ENCODE measurements around the gene USP20.
A peak's percentile ranks its signal among the peaks of the same experiment; 100 is the strongest.

The USP20 gene

GRCh38 chr9:129823935-129824601 is 11.2 kb upstream of the USP20 start, which contains the start of gene TOR1A:
Gene TOR1A (minus strand): TSS chr9:129824136. CDS start chr9:129824085, 51 bp downstream.
- DNase-seq (ENCODE audit: low read depth): peak; percentile 89

GRCh38 chr9:129826344-129826743 is 8.9 kb upstream of the USP20 start:
- no peak for DNase-seq (ENCODE audit: low read depth)

- DNase-seq (ENCODE audit: low read depth): no peak
These were observed 8.5 kb upstream of the USP20 start for GRCh38 chr9:129826759-129827158.

- no peak for DNase-seq (ENCODE audit: low read depth)
These were observed 7.2 kb upstream of the USP20 start for GRCh38 chr9:129828051-129828450.

GRCh38 chr9:129828969-129829368 is 6.3 kb upstream of the USP20 start:
- DNase-seq (ENCODE audit: low read depth): no peak

GRCh38 chr9:129832982-129833381 is 2.3 kb upstream of the USP20 start:
- no peak for DNase-seq (ENCODE audit: low read depth)

- DNase-seq (ENCODE audit: low read depth): no peak
These were observed 650 bp upstream of the USP20 start for GRCh38 chr9:129834489-129835127.

GRCh38 chr9:129835860-129836223 is 584 bp downstream of the USP20 start:
- DNase-seq (ENCODE audit: low read depth): no peak

- DNase-seq (ENCODE audit: low read depth): no peak
These were observed 1.2 kb downstream of the USP20 start for GRCh38 chr9:129836311-129837007.

- peak; percentile 85 for DNase-seq (ENCODE audit: low read depth)
These were observed 3.5 kb downstream of the USP20 start for GRCh38 chr9:129838707-129839259.

- DNase-seq (ENCODE audit: low read depth): no peak
These were observed 4.2 kb downstream of the USP20 start for GRCh38 chr9:129839324-129840023.

- DNase-seq (ENCODE audit: low read depth): no peak
These were observed 4.8 kb downstream of the USP20 start for GRCh38 chr9:129840034-129840433.

GRCh38 chr9:129841071-129841470 is 5.8 kb downstream of the USP20 start:
- no peak for DNase-seq (ENCODE audit: low read depth)

GRCh38 chr9:129845373-129845772 is 10.1 kb downstream of the USP20 start:
- DNase-seq (ENCODE audit: low read depth): no peak

GRCh38 chr9:129848712-129849441 is 13.6 kb downstream of the USP20 start:
- DNase-seq (ENCODE audit: low read depth): no peak

- no peak for DNase-seq (ENCODE audit: low read depth)
These were observed 14.6 kb downstream of the USP20 start for GRCh38 chr9:129849901-129850300.

- DNase-seq (ENCODE audit: low read depth): no peak
These were observed 15.7 kb downstream of the USP20 start for GRCh38 chr9:129850821-129851550.

- DNase-seq (ENCODE audit: low read depth): no peak
These were observed 16.6 kb downstream of the USP20 start for GRCh38 chr9:129851821-129852220.

GRCh38 chr9:129852579-129852978 is 17.3 kb downstream of the USP20 start:
- DNase-seq (ENCODE audit: low read depth): no peak

GRCh38 chr9:129853614-129854013 is 18.4 kb downstream of the USP20 start:
- no peak for DNase-seq (ENCODE audit: low read depth)

GRCh38 chr9:129854588-129855110 is 19.4 kb downstream of the USP20 start:
- no peak for DNase-seq (ENCODE audit: low read depth)
